ENCODE data around the gene RGS7. TPM values are rescaled to one million over a fixed set of nuclear protein-coding genes. Genes with fewer than 3 reads are reported as not detected.

Gene RGS7
- total and polyA plus RNA-seq, 10 donors = 0.09 to 1.8 (median 0.72) TPM; not detected in 1

DNA sequence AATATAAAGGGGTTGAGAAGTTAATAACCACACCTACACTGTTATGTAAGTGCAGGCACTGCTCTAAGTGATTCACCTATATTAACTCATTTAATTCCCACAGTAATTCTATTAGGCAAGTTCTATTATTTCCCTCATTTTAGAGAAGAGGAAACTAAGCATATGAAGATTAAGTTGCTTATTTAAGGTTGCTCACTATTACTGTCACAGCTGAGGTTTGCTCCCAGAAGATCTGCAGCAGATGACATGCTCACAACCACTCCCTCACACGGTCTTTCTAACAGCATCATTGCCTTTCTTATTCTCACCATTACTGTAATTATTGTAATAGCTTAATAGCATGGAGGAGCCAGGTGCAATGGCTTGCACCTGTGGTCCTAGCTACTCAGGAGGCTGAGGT is 548.6 kb downstream of the RGS7 start:
- no peak overlapping the region for H3K27ac ChIP-seq
- no peaks in the 10 kb centered on the region for H3K4me1 ChIP-seq
- TF ChIP-seq POLR2AphosphoS5 (IDR thresholded peaks at IDR 0.05) = no peak
- no peak for TF ChIP-seq POLR2A (IDR thresholded peaks at IDR 0.05)
- TF ChIP-seq CTCF (IDR thresholded peaks at IDR 0.05 in 8 of 11, conservative IDR thresholded peaks at IDR 0.05 in 3 of 11) = no peak
- intact Hi-C loops (cut with DNase I; ENCODE audit: low total_unique reads) = no loop called here
- H3K36me3 ChIP-seq = no peaks in the 10 kb centered on the region
- H3K4me3 ChIP-seq = no peak overlapping the region
- H3K9me3 ChIP-seq = no peaks in the 10 kb centered on the region
- no peaks in the 10 kb centered on the region for H3K27me3 ChIP-seq (replicated peaks in 1 of 7)
- DNase-seq = no peak
- WGBS, 5 donors = 58 to 81% (median 67%) methylated on average over 1 of the region's 1 CpG

DNA sequence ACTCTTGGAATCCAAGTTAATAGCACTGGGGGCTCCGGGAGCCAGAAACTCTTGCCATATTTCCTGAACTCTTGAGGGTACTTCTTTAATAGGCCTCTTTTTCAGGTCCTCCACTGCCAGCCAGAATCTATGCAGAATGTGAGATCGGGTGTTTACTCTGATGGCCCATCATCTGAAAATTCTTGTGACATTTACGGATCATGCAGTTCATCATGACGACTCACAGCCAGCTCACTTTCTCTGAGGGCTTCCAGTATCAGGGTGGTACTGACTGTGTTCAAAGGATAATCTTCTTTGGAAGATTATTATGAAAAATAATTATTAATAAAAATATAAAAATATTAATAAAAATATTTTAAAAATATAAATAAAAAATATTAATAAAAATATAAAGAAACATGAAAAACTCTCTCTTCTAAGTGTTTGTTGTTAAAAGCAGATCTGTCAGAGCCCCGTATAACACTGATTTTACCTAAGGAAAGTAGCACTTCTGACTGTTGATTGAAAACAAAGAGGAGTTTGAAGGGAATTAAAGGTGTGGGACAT is 550.7 kb downstream of the RGS7 start:
- Histone ChIP-seq H3K9me3 (no peaks in the 10 kb centered on the region), H3K4me1 (no peaks in the 10 kb centered on the region), H3K36me3 (no peaks in the 10 kb centered on the region), H3K27me3 (replicated peaks in 1 of 7) (no peaks in the 10 kb centered on the region), H3K27ac (no peak overlapping the region), H3K4me3 (no peak overlapping the region)
- 80 to 88% (median 84%) methylated on average over 5 of the region's 5 CpGs for WGBS, 5 donors
- no peak for DNase-seq
- intact Hi-C loops (cut with DNase I; ENCODE audit: low total_unique reads) = no loop called here
- no peak for TF ChIP-seq CTCF (IDR thresholded peaks at IDR 0.05 in 8 of 11, conservative IDR thresholded peaks at IDR 0.05 in 3 of 11)
- no peak for TF ChIP-seq POLR2A (IDR thresholded peaks at IDR 0.05)
- TF ChIP-seq POLR2AphosphoS5 (IDR thresholded peaks at IDR 0.05) = no peak

DNA sequence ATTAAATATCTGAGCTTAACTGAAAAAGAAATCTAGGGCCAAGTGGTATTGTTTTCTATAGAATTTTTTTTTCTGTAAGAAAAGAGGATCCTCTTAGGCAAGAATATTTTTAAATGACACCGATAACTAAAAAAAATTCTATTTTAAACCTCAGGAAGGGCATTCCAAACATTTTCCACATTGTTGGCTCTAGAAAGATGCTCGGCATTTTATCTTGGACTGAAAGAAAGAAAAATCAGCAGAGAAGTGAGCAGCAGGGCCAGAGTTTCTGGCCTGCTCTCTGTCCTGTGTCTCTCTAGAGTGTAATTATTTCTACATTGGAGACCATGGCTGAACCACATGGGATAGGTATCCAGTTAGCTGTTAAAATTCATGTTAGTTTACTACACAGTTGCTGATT is 552.5 kb downstream of the RGS7 start:
- no peak for DNase-seq
- intact Hi-C loops (cut with DNase I; ENCODE audit: low total_unique reads) = no loop called here
- Histone ChIP-seq H3K4me1 (no peaks in the 10 kb centered on the region), H3K36me3 (no peaks in the 10 kb centered on the region), H3K4me3 (no peak overlapping the region), H3K27ac (no peak overlapping the region), H3K27me3 (replicated peaks in 1 of 7) (no peaks in the 10 kb centered on the region), H3K9me3 (no peaks in the 10 kb centered on the region)
- 48 to 77% (median 70%) methylated on average over 2 of the region's 2 CpGs for WGBS, 5 donors
- TF ChIP-seq POLR2A (IDR thresholded peaks at IDR 0.05) (no peak), CTCF (IDR thresholded peaks at IDR 0.05 in 8 of 11, conservative IDR thresholded peaks at IDR 0.05 in 3 of 11) (no peak), POLR2AphosphoS5 (IDR thresholded peaks at IDR 0.05) (no peak)

GRCh38 chr1:240803151-240803550 is 553.9 kb downstream of the RGS7 start:
- no peak overlapping the region for H3K27ac ChIP-seq
- H3K27me3 ChIP-seq (replicated peaks in 1 of 7) = no peaks in the 10 kb centered on the region
- DNase-seq = no peak
- no peaks in the 10 kb centered on the region for H3K4me1 ChIP-seq
- no peaks in the 10 kb centered on the region for H3K9me3 ChIP-seq
- H3K4me3 ChIP-seq = no peak overlapping the region
- no peak for TF ChIP-seq CTCF (IDR thresholded peaks at IDR 0.05 in 8 of 11, conservative IDR thresholded peaks at IDR 0.05 in 3 of 11)
- no peak for TF ChIP-seq POLR2A (IDR thresholded peaks at IDR 0.05)
- TF ChIP-seq POLR2AphosphoS5 (IDR thresholded peaks at IDR 0.05) = no peak
- intact Hi-C loops (cut with DNase I; ENCODE audit: low total_unique reads) = no loop called here
- H3K36me3 ChIP-seq = no peaks in the 10 kb centered on the region
